HepG2 (cell line): ENCODE data around the gene PLCG2. TPM values are rescaled to one million over a fixed set of nuclear protein-coding genes. Genes with fewer than 3 reads are reported as not detected.

Experiments used
- ATAC-seq: fragments of 200-7000 bp; cut with Tn5 transposase; 3 replicates; pipeline ENCODE4 v1.9.1; 2020; ENCODE audit warnings: mild to moderate bottlenecking, moderate library complexity
- BruUV-seq: library from RNA; stranded (reverse); fragments of 400-500 nt; replicated peaks from 2 replicates; lab custom pipeline; 2021; lab: Mats Ljungman, UMichigan
- CTCF ChIA-PET: fragments of 300-600 bp; formaldehyde crosslinking; extraction: SDS; loops from one replicate; lab custom pipeline; 2021; ENCODE audit warnings: low total read pairs, inconsistent platforms, low intra/inter-chr PET ratio; lab: Yijun Ruan, JAX
- POLR2A ChIA-PET: fragments of 350-600 bp; sonication (Branson Sonifier 250); formaldehyde crosslinking; loops from one replicate; lab custom pipeline; 2020; ENCODE audit warnings: antibody characterized with exemption, inconsistent platforms; lab: Yijun Ruan, JAX
- DNase-seq: peaks from one replicate; pipeline ENCODE4 v3.0.0-alpha.2; 2015; ENCODE audit warnings: low spot score
- FAIRE-seq: peaks from 3 replicates; lab custom pipeline; 2011; peaks lifted over from hg19 to GRCh38; lab: Jason Lieb, UNC
- H2AFZ ChIP-seq: one replicate; pipeline ENCODE4 v1.6.1; 2011; ENCODE audit warnings: low read length, inconsistent platforms
- H3K27ac ChIP-seq: fragments of 300-600 bp; 3 replicates; pipeline ENCODE4 v1.8.0; 2011; ENCODE audit warnings: mixed run types, mild to moderate bottlenecking, mixed read lengths, low read length, inconsistent platforms; ENCODE audit not compliant: insufficient read depth; ENCODE audit errors: extremely low read length
- H3K27me3 ChIP-seq, 2 experiments: fragments of 200-600 bp in 1 of 2; 2 replicates in 1 of 2; 3 replicates in 1 of 2; pipeline versions ENCODE4 v1.6.0 to v1.8.0; 2011; ENCODE audit warnings: low read length in 2 of 2, mild to moderate bottlenecking in 2 of 2, moderate library complexity in 2 of 2, inconsistent platforms in 1 of 2; ENCODE audit not compliant: insufficient read depth in 2 of 2, control insufficient read depth in 1 of 2
- H3K36me3 ChIP-seq, 2 experiments: fragments of 200-600 bp in 1 of 2; replicated peaks in 1 of 2; 2 replicates in 1 of 2; 3 replicates in 1 of 2; pipeline versions ENCODE4 v1.5.1 to v1.8.0; 2011; ENCODE audit warnings: low read length in 2 of 2, inconsistent platforms in 1 of 2; ENCODE audit not compliant: insufficient read depth in 2 of 2, control insufficient read depth in 1 of 2
- H3K4me1 ChIP-seq: 2 replicates; pipeline ENCODE4 v1.5.1; 2012; ENCODE audit warnings: low read length, inconsistent platforms; ENCODE audit not compliant: insufficient read depth
- H3K4me2 ChIP-seq: 2 replicates; pipeline ENCODE4 v1.6.0; 2011; ENCODE audit warnings: low read depth, low read length, inconsistent platforms
- H3K4me3 ChIP-seq, 3 experiments: fragments of 200-600 bp in 1 of 3; sonication (generic), shearing (Covaris generic) in 1 of 3; replicated peaks in 1 of 3; 2 replicates each; pipeline ENCODE4 v1.5.1; 2011 to 2016; ENCODE audit warnings: low read length in 3 of 3, inconsistent platforms in 2 of 3, low read depth in 2 of 3, mild to moderate bottlenecking in 2 of 3, control low read depth in 1 of 3, mixed read lengths in 1 of 3; ENCODE audit not compliant: insufficient read depth in 1 of 3
- H3K79me2 ChIP-seq: one replicate; pipeline ENCODE4 v1.6.1; 2011; ENCODE audit warnings: low read length, inconsistent platforms; ENCODE audit not compliant: insufficient read depth
- H3K9ac ChIP-seq: 2 replicates; pipeline ENCODE4 v1.6.0; 2011; ENCODE audit warnings: mild to moderate bottlenecking, low read depth, low read length, inconsistent platforms; ENCODE audit not compliant: insufficient read depth
- H3K9me3 ChIP-seq: 2 replicates; pipeline ENCODE4 v1.5.1; 2012; ENCODE audit warnings: mild to moderate bottlenecking, low read length
- H4K20me1 ChIP-seq: 2 replicates; pipeline ENCODE4 v1.6.0; 2011; ENCODE audit warnings: inconsistent platforms, mild to moderate bottlenecking, low read length, moderate library complexity; ENCODE audit not compliant: insufficient read depth
- CTCF ChIP-seq: sonication (generic); formaldehyde crosslinking; IDR thresholded peaks from 2 replicates; pipeline ENCODE4 v1.5.0; 2020; ENCODE audit warnings: mild to moderate bottlenecking, missing genetic modification reagents, moderate library complexity
- FOXP4 ChIP-seq: sonication (generic); formaldehyde crosslinking; IDR thresholded peaks from 2 replicates; pipeline ENCODE4 v1.4.0; 2020; ENCODE audit warnings: missing genetic modification reagents
- SMC3 ChIP-seq: IDR thresholded peaks from 2 replicates; pipeline ENCODE4 v1.6.1; 2011; ENCODE audit warnings: low read length, improper control_type of control experiment
- STAG1 ChIP-seq: sonication (generic); formaldehyde crosslinking; IDR thresholded peaks from 2 replicates; pipeline ENCODE4 v1.4.0; 2020; ENCODE audit warnings: missing genetic modification reagents
- XRCC5 ChIP-seq: fragments of 200-400 bp; formaldehyde crosslinking; optimal IDR thresholded peaks from 2 replicates; pipeline ENCODE3; 2017; ENCODE audit warnings: mild to moderate bottlenecking, low read length
- ZFP36 ChIP-seq: fragments of 150-350 bp; IDR thresholded peaks from 2 replicates; pipeline ENCODE4 v1.6.1; 2018; ENCODE audit warnings: borderline replicate concordance, low read length, low read depth; ENCODE audit not compliant: partially characterized antibody
- ZNF253 ChIP-seq: sonication (generic); formaldehyde crosslinking; IDR thresholded peaks from 2 replicates; pipeline ENCODE4 v1.8.0; 2022; ENCODE audit warnings: mild to moderate bottlenecking, missing genetic modification reagents, borderline replicate concordance
- WGBS: methylation state at CpG from one replicate; pipeline ENCODE4 v1.1.6; 2017; ENCODE audit warnings: low lambda C conversion rate; 5-methylcytosine and 5-hydroxymethylcytosine counted together
- in situ Hi-C: cut with HindIII; loops from 2 replicates; pipeline ENCODE4 v1.10.0; 2017; ENCODE audit warnings: low pct_unique_long_range_greater_than_20kb; ENCODE audit not compliant: extremely low pct_ligation_motif_present
- intact Hi-C: fragments of 100-400 bp; cut with micrococcal nuclease; formaldehyde crosslinking; loops from one replicate; pipeline ENCODE4 v1.10.0; 2022; ENCODE audit not compliant: unreplicated experiment
- polyA plus RNA-seq, 8 experiments: library from polyadenylated mRNA; depleted of rRNA in 3 of 8; stranded (reverse) in 7 of 8; unstranded in 1 of 8; fragments of >200 nt; fragmentation: Illumina TruSeq in 4 of 8; extraction: Trizol in 4 of 8; gene quantifications; 2 replicates each; pipeline versions ENCODE4 v1.2.1 to v1.2.3, GENCODE V29; 2011 to 2016; ENCODE audit warnings: low read depth in 4 of 8, missing spikeins in 1 of 8, mixed read lengths in 1 of 8; ENCODE audit not compliant: insufficient read depth in 1 of 8
- total RNA-seq, 5 experiments: library from RNA; depleted of rRNA; stranded (reverse); fragments of >200 nt; fragmentation: Illumina TruSeq; extraction: Trizol; gene quantifications; 2 replicates each; pipeline ENCODE4 v1.2.3, GENCODE V29; 2016; ENCODE audit warnings: low read depth in 1 of 5
- TF ChIP-seq, protein P1 (sequence below): sonication (generic); formaldehyde crosslinking; IDR thresholded peaks from 2 replicates; pipeline ENCODE4 v1.8.0; 2022; ENCODE audit warnings: mild to moderate bottlenecking, missing genetic modification reagents

The PLCG2 gene
- total and polyA plus RNA-seq, 2 of the 13 experiments (the other 11 are each of a cell fraction or from before 2014, with no cell fraction given) = 0.13 to 0.18 TPM

DNA sequence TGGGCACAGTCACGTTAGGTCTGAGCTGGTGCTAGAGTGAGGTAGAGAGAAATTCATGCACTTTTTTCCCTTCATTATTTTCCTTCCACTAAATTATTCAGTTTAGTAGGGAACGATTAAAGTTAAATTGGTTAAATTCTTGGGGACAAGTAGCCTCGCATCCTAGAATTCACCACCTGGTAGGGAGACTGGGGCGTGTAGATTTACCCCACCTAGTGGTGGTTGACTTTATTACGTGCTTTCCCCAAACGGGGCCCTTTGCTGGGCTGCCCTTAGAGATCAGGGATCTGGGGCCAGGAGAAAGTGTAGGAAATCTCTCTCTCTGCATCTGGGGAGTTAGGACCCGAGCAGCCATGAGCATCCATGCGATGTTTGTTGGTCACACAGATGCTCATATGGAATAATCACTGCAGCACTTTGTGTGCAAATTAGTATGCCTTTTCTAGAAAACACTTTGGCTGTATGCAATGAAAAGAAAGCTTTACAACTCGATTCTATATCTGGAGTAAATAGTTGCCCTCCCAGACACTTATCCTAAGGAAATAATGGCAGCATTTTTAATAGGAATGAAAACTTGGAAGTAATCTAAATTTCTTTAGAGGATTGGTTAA lies 107.0 kb downstream of the PLCG2 start:
- ChIA-PET CTCF (no interaction called here), POLR2A (no interaction called here)
- BruUV-seq = no TSS peak
- H3K4me1 ChIP-seq = peaks cover 34% of the 10 kb centered on the region
- DNase-seq = peak; percentile 31
- H2AFZ ChIP-seq = no peak overlapping the region
- 14% methylated on average over 9 of the region's 9 CpGs for WGBS
- no peak overlapping the region for H3K9ac ChIP-seq
- no peak overlapping the region for H3K27ac ChIP-seq
- peaks cover 9 to 17% of the 10 kb centered on the region in 2 experiments; a peak in 2 of 5 replicates for H3K27me3 ChIP-seq
- intact Hi-C loops (loop anchor here (5.0 kb wide), 1 partner anchor 519 kb away; no protein-coding TSS in a partner anchor), in situ Hi-C loops (no loop called here)
- no peak overlapping the region for H3K4me3 ChIP-seq
- ATAC-seq = peak; percentile 80
- TF ChIP-seq, protein P1, sequence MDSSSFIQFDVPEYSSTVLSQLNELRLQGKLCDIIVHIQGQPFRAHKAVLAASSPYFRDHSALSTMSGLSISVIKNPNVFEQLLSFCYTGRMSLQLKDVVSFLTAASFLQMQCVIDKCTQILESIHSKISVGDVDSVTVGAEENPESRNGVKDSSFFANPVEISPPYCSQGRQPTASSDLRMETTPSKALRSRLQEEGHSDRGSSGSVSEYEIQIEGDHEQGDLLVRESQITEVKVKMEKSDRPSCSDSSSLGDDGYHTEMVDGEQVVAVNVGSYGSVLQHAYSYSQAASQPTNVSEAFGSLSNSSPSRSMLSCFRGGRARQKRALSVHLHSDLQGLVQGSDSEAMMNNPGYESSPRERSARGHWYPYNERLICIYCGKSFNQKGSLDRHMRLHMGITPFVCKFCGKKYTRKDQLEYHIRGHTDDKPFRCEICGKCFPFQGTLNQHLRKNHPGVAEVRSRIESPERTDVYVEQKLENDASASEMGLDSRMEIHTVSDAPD (CRISPR knock-in tag) = no peak
- TF ChIP-seq STAG1 (CRISPR knock-in tag) (peak; percentile 28; the same call in 1 of the 2 replicates), XRCC5 (peak; percentile 70), FOXP4 (CRISPR knock-in tag) (no peak), ZFP36 (peak; percentile 35), SMC3 (peak; percentile 36; the same call in 1 of the 2 replicates), ZNF253 (CRISPR knock-in tag) (no peak), CTCF (peak; percentile 68)
- no peaks in the 10 kb centered on the region for H3K79me2 ChIP-seq
- no peaks in the 10 kb centered on the region for H4K20me1 ChIP-seq
- H3K36me3 ChIP-seq = no peaks in the 10 kb centered on the region
- H3K9me3 ChIP-seq = no peaks in the 10 kb centered on the region
- FAIRE-seq = peak; percentile 80
- no peak overlapping the region for H3K4me2 ChIP-seq
